Measurements from ENCODE around the gene TPRKB.
"Not testable (repeated sequence)": the region's sequence is repeated elsewhere in the genome, so short reads cannot be mapped to it uniquely, and the experiment has no call there.

The TPRKB gene

GRCh38 chr2:73698101-73698500 lies 39.0 kb downstream of the TPRKB start:
- DNase-seq, result no peak

- peak in 1 of 2 experiments; percentile 30 for DNase-seq
Measured at GRCh38 chr2:73697606-73698005, 39.5 kb downstream of the TPRKB start.

- DNase-seq, result not testable (repeated sequence)
Measured at GRCh38 chr2:73696985-73697384, 40.2 kb downstream of the TPRKB start.

GRCh38 chr2:73696521-73696920 lies 40.6 kb downstream of the TPRKB start:
- DNase-seq, result not testable (repeated sequence)

- peak in 1 of 2 experiments; percentile 45 for DNase-seq
Measured at GRCh38 chr2:73690372-73691088, 46.6 kb downstream of the TPRKB start.

GRCh38 chr2:73688494-73688893 lies 48.7 kb downstream of the TPRKB start:
- not testable (repeated sequence) for DNase-seq

GRCh38 chr2:73685764-73686438 lies 51.2 kb downstream of the TPRKB start:
- DNase-seq, result no peak

GRCh38 chr2:73684905-73685304 lies 52.2 kb downstream of the TPRKB start:
- not testable (repeated sequence) for DNase-seq

GRCh38 chr2:73684325-73684724 lies 52.8 kb downstream of the TPRKB start:
- not testable (repeated sequence) for DNase-seq

- peak in 1 of 2 experiments; percentile 56 for DNase-seq
Measured at GRCh38 chr2:73679951-73680571, 57.1 kb downstream of the TPRKB start.
